H54 (cell line): ENCODE results near the gene AGO3.
"Not testable (repeated sequence)": the region's sequence is repeated elsewhere in the genome, so short reads cannot be mapped to it uniquely, and the experiment has no call there.

Experiments used
- DNase-seq: peaks from one replicate; pipeline ENCODE4 v3.0.0; 2011; ENCODE audit warnings: low spot score, mixed read lengths; ENCODE audit not compliant: insufficient read length
- FAIRE-seq: peaks from 3 replicates; lab custom pipeline; 2011; peaks lifted over from hg19 to GRCh38; lab: Jason Lieb, UNC
- POLR2A ChIP-seq: IDR thresholded peaks from 2 replicates; pipeline ENCODE4 v1.6.1; 2011; ENCODE audit warnings: low read depth, mild to moderate bottlenecking, low read length

Gene AGO3

GRCh38 chr1:35932941-35933340 is 2.0 kb downstream of the AGO3 start:
- FAIRE-seq (no peak), DNase-seq (no peak)
- TF ChIP-seq POLR2A = no peak

GRCh38 chr1:35935442-35936388 is 4.8 kb downstream of the AGO3 start:
- DNase-seq (no peak), FAIRE-seq (no peak)
- no peak for TF ChIP-seq POLR2A

GRCh38 chr1:35936838-35937237 is 5.9 kb downstream of the AGO3 start:
- DNase-seq (no peak), FAIRE-seq (no peak)

GRCh38 chr1:35939484-35939883 is 8.6 kb downstream of the AGO3 start:
- FAIRE-seq (no peak), DNase-seq (no peak)
- TF ChIP-seq POLR2A = no peak

More at GRCh38 chr1:35936838-35937237, 5.9 kb downstream of the AGO3 start:
- no peak for TF ChIP-seq POLR2A

- TF ChIP-seq POLR2A = no peak
- FAIRE-seq (no peak), DNase-seq (no peak)
Measured at GRCh38 chr1:35945327-35945726, 14.4 kb downstream of the AGO3 start.

GRCh38 chr1:35947547-35947946 is 16.6 kb downstream of the AGO3 start:
- FAIRE-seq (no peak), DNase-seq (no peak)

GRCh38 chr1:35958558-35958957 is 27.7 kb downstream of the AGO3 start:
- DNase-seq (no peak), FAIRE-seq (no peak)
- no peak for TF ChIP-seq POLR2A

More at GRCh38 chr1:35947547-35947946, 16.6 kb downstream of the AGO3 start:
- no peak for TF ChIP-seq POLR2A

GRCh38 chr1:35959304-35959703 is 28.4 kb downstream of the AGO3 start:
- TF ChIP-seq POLR2A = no peak
- no peak for DNase-seq
- no peak for FAIRE-seq

- no peak for TF ChIP-seq POLR2A
- FAIRE-seq (no peak), DNase-seq (no peak)
Measured at GRCh38 chr1:35962952-35963351, 32.0 kb downstream of the AGO3 start.

GRCh38 chr1:35964277-35964676 is 33.4 kb downstream of the AGO3 start:
- not testable (repeated sequence) for FAIRE-seq, DNase-seq

GRCh38 chr1:35968396-35968795 is 37.5 kb downstream of the AGO3 start:
- no peak for TF ChIP-seq POLR2A
- peak; percentile 60 for FAIRE-seq

GRCh38 chr1:35971601-35972000 is 40.7 kb downstream of the AGO3 start:
- FAIRE-seq = no peak
- TF ChIP-seq POLR2A = no peak
- DNase-seq = no peak

More at GRCh38 chr1:35968396-35968795, 37.5 kb downstream of the AGO3 start:
- DNase-seq = no peak

- not testable (repeated sequence) for DNase-seq, FAIRE-seq
Measured at GRCh38 chr1:35972631-35973030, 41.7 kb downstream of the AGO3 start.

GRCh38 chr1:35980090-35980489 is 49.2 kb downstream of the AGO3 start:
- no peak for FAIRE-seq
- DNase-seq = no peak
- no peak for TF ChIP-seq POLR2A

- FAIRE-seq = no peak
- TF ChIP-seq POLR2A = no peak
- DNase-seq = no peak
Measured at GRCh38 chr1:35988237-35988636, 57.3 kb downstream of the AGO3 start.
